ENCODE measurements around the gene NFASC.

Gene NFASC

DNA sequence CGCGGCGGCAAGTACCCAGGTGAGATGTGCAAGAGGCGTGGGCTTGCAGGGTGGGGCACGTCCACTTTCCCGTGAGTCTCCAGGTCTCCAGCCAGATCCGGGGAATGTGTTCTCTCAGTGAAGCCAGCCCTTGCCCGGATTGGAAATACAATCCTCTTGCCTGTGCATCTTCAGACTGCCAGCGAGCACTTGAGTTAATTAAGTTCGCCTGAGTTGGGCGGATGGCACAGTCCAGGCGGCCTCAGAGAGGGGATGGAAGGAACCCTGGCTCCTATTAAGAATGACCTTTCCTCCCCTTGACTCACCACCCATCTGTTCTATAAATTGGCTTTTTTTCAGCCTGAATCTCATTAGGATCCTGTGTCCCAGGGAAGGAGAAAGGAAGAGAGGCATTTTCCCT, 139.0 kb downstream of the NFASC start:
- no peak for DNase-seq (ENCODE audit: low read depth in 2 of 2)

DNA sequence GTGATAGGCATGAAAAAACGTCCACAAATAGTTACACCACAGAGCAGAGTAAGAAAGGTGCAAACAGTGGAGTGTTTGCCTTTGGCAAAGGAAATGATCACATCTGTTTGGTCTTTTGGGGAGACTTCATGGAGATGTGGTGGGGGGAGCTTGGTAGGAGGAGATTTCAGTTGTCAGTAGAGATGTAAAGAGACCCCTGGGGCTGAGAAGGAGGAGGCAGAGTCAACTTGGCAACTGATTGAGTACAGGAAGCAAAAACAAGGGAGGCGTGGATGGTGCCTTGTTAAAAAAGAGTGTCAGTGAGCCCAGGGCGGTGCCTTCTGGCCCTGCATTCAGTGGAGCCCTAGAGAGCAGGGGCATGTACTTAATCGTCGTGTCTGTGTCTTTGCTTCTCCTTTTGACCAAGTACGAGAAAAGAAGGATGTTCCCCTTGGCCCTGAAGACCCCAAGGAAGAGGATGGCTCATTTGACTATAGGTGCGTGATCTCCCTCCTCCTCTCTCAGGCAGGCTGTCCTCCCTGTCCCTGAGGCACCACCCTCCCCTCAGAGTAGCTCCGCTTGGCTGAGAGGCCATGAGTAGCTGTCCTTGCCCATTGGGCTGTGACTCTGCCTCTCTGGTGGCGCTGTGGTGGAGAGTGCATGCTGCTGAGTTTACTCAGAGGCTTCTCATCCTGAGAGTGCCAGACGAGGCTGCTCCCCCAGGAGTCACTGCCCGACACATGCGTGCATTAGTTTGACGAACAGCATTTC, 141.9 kb downstream of the NFASC start:
- no peak for DNase-seq (ENCODE audit: low read depth in 2 of 2)

DNA sequence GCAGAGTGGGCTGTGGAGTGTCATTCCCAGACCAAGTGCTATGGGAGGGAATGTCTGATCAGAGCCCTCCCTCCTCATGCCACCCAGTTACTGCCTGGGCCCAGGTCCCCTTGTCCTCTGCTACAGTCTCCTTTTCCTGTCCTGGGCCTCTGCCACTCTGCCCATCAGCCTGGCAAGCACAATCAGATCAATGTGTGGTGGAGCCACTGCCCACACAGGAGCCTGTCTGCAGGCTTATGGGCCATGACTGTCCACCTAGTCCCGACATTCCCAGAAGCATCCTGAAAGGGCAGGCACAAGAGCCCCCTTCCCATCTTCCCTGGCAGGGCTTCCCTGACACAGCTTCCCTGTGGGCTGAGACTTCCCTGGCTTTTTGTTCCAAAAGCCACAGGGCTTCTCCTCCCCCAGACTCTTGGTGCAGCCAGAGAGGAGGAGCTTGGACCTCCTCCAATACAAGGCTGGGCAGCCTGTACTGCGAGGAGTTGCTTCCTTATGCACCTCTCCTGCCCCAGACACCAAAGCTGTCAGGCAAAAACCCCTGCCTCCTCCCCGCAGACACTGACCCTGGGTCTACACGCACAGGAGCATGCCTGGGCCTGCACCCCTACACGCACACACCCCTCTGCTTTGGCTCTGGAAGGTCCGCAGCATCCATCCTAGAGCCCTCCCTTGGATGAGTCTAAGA, 143.2 kb downstream of the NFASC start:
- DNase-seq (ENCODE audit: low read depth in 2 of 2), result no peak

DNA sequence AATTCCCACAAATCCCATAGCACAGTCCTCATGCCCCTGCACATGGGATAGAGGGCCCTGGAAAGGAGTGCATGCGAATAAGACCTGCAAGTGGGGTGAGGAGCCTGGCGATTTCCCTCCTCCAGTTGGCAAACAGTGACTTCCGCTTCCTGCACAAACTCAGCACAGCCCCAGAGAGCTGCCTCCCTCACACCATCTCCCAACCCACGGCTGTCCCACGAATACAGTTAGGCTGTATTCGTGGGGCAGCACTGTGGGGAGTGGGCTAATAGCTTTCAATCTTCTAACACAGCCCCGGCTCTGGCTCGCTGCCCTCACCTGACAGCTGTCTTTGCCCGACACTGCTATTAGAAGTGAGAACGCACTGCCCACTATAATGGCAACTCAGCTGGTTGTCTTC, 144.1 kb downstream of the NFASC start:
- no peak for DNase-seq (ENCODE audit: low read depth in 2 of 2)

DNA sequence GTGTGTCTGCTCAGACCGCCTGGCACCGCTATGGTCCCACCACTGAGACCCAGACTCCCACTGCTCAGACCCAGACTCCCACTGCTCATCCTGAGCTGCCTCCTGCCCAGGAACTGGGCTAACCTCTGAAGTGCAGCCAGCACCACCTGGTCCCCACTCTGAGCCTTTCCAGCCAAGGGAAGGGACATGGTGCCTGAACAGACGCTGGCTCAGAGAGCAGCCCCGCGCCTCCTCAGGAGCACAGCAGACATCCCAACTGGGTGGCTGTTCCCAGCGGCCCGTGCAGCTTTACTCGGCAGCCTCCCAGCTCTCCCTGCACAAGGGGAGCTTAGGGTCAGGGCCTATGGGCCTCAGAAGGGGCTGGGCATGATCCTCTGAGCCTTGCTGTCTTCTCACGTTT, 144.6 kb downstream of the NFASC start:
- DNase-seq (ENCODE audit: low read depth in 2 of 2), result no peak

DNA sequence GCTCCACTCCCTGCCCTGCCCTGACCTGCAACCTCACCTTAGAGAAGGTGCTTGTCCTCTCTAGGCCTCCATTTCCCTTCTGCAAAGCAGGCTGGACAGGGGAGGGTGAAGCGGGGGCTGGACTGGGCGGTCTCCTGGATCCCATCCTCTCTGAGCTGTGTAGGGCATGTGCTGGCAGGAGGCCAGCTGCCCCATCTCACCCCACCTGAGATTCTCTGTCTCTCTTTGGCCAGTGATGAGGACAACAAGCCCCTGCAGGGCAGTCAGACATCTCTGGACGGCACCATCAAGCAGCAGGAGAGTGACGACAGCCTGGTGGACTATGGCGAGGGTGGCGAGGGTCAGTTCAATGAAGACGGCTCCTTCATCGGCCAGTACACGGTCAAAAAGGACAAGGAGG, 145.4 kb downstream of the NFASC start:
- DNase-seq (ENCODE audit: low read depth in 2 of 2), result no peak

DNA sequence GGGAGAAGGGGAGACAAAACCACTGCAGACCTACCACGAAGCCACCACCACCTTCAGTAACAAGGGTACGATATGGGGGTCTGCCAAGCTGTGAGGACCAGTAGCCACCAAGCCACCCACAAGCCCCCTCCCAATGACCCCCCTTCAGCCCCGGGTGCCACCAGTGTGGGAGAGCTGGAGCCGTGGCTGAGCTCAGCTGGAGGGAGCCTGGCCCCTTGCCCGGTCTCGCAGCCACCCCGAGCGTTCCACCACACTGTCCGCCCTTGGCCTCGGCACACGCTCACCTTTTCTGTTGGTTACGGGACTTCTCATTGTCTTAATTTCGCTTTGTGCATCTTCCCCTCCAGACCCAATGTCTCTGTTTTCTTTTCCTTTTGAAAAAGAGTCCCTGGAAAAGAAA, 145.9 kb downstream of the NFASC start:
- DNase-seq (ENCODE audit: low read depth in 2 of 2), result no peak

DNA sequence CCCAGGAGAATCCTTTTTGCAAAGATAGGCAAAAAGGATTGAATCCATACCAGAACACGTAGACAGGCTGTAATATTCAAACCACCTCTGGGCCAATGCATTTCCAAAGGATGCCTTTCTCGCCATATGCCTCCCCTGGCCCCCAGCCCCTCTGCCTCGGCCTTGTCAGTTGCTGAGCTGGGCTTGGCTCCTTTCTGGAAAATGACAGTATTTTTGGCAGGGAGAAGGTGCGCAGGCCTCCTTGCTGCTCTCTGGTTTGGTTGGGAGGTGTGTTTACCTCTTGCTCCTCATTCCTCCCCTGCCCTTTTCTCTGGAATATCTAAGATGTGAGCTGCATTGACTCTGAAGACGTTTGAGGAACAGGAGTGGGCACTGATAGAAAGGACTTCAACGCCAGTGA, 146.3 kb downstream of the NFASC start:
- no peak for DNase-seq (ENCODE audit: low read depth in 2 of 2)

DNA sequence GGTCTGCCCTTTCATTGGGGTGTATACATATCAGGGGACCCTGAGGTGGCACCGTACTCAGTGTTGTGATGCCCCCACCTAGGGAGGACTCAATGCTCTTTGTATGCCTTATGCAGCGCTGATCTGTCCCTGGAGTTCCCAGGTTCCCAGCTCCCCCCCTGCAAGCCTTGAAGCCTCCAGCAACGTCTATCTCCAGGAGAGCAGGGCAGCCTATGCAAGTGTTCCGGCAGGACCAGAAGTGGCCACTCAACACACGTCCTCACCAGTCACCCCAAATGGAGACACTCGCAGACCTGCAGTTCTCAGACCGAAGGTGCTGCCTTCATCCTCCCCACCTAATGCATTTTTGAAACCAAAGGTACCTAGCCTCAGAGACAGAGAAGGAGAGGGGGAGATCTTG, 147.1 kb downstream of the NFASC start:
- no peak for DNase-seq (ENCODE audit: low read depth in 2 of 2)

DNA sequence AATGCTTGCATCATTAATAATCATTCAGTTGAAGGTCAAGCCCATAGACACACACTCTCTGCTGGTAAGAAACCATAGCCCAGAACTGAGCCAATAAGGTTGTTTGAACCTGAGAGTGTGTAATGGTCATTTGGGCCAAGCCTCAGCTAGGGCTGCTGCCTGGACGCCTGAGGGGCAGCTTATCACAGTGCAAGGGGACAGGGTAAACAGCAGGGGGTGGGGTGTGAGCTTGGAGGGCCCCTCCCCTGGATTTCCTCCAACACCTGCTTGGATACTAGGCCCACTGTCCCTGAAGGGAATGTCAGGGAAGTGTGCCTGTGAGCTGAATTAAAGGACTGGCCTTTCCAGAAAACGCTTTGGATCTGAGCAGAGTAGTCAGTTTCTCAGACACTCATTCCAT, 147.7 kb downstream of the NFASC start:
- DNase-seq (ENCODE audit: low read depth in 2 of 2), result no peak

DNA sequence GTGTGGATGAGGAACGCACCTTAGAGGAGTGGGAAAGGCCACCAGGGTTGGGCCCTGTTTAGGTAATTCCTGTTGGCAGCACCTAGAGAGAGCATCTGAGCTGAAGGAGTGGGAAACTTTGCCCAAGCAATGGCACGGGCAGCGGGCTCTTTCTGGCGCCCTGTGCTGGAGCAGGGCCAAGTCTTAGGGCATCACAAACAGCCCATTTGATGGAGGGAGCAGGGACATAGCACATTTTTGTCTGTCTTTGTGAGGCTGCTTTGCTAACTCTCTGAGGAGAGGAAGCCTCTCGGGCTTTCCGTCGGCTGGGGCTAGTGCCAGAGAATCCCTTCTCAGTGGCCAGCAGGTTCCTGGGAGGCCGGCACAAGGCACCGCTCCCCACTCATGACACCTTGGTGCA, 149.8 kb downstream of the NFASC start:
- no peak for DNase-seq (ENCODE audit: low read depth in 2 of 2)

DNA sequence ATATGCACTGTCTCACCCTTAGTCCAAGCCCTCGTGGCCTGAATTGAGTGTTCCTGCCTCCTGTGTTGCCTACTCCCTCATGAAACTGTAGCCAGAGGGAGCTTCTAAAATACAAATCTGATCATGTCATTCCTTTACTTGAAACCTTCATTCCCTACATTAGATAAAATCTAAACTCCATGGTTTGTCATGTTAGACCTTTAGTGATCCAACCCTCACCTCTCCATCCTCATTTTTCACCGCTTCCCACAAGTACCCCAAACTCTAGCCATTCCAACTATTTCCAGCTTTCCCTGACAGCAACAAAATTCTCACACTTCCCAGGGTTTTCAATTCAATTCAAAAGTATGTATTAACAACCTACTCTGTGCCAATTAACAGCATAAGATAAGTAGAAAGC, 154.0 kb downstream of the NFASC start:
- DNase-seq (ENCODE audit: low read depth in 2 of 2), result no peak

DNA sequence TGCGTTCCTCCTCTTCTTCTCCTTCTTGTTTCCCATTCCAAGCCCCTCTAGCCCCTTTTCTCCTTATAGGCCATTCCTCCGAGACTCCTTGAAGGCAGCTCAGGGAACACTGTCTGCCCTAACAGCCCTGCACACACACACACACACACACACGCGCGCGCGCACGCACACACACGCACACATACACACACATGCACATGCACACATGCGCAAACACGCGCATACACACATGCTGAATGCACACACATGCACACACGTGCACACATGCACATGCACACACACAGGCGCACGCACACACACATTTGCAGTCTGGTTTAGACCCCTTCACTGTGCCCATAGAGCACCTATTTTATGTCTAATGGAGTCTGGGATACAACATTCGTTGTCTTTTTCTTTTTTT, 154.6 kb downstream of the NFASC start:
- no peak for DNase-seq (ENCODE audit: low read depth in 2 of 2)

DNA sequence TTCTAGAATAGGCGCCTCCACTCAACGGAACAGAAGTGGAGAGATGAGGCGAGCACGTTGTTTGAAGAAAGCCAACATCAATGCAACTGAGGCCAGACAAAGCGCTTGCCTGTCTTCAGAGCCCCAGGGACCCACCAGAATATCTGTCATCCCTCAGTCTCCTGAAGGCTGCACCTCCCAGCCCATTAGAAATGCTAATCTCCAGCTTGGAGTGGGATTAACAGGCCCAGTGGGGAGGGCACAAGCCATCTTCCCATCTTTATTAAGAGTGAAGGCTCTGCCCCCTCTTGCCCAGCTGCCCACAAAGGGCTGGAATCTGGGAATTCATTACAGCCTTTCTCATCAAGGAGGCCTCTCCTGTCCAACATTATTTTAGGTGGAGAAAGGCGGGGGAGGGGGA, 155.5 kb downstream of the NFASC start:
- DNase-seq (ENCODE audit: low read depth in 2 of 2), result no peak

DNA sequence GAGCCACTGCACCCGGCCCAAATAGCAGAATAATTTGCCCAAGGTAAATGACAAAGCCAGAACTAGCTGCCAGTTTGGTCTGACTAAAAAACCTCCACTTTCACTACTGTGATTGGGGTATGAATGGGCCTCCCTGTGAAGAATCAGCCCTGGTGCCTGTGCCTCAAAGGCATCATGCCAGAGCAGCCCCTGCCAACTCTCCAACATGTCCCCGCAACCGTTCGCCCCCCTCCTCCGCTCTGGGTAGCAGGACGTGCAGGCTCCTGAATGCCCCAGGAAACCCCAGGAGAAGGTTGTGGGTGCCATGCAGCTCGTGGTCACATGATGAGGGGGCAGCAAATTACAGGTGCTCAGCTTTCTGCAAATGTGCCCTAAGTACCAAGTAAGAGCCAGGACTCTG, 157.7 kb downstream of the NFASC start:
- no peak for DNase-seq (ENCODE audit: low read depth in 2 of 2)

DNA sequence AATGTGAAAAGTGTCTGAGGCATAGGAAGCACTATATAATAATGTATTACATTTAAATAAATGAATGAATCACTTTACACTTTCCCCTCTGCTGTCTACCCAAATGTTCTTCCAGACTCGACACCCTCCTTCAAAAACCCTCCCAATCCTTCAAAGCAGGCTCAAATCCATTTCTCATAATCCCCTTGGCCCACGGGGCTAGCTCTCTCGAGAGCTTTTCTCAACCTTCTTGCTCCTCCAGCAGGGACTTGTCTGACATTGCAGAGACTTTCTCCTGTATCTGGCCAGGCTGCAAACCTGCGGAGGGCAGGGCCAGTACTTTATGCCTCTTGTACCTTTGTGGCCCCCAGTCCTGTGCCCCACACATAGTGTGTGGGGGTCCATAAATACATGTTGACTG, 158.3 kb downstream of the NFASC start:
- no peak for DNase-seq (ENCODE audit: low read depth in 2 of 2)

DNA sequence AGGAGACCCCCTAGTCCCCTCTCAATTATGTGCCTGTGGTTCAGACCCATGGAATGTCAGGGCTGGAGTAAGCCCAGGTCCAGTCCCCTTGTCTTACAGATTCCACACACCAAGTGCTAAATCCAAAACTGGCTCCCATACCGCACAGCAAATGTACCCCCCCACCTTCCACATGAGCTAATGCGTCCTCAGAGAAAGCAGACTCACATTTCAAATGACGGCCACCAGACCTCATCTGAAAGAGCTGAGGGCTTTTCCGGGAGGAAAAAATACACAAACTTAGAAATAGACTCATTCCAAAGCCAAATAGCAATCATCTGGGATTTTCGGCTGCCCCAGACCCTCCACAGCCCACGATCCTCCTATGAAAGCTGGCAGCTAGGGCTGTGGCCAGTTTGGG, 159.6 kb downstream of the NFASC start:
- no peak for DNase-seq (ENCODE audit: low read depth in 2 of 2)

DNA sequence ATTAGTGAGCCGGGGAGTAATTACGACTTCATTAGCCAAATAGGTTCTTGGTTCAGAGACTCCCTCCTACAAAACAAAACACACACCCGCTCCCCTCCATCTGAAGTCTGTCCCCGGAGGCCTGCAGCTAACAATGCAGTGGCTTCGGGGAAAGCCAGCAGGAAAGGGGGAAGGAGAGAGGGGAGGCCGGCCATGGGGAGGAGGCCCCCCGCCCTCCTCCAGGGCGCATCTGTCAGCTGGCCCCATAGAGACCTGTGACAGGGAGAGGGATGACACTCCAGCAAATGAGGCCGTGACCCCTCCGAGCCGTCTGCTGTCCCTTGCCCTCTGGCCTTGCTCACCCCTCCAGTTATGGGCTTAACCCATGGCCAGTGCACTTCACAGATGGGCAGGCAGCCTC, 160.2 kb downstream of the NFASC start:
- no peak for DNase-seq (ENCODE audit: low read depth in 2 of 2)

DNA sequence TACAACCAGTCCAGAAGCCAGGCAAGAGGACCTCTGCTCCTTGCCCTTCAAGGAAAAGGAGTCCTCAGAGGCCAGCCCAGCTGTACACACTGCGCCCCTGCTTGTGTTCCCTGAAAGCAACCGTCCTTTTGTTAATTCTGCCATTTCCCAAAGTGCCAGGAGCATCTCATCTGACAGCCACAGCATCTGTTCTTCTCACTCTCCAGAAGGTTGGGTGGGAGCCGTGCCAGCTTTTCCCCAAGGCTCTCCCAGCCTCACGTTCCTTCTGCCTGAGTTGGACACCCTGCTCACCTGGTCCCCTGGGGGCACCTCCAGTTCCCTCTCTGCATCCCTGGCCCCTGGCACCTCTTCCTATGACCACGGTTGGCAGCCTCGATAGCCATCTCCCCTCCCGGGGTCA, 161.8 kb downstream of the NFASC start:
- DNase-seq (ENCODE audit: low read depth in 2 of 2), result no peak

DNA sequence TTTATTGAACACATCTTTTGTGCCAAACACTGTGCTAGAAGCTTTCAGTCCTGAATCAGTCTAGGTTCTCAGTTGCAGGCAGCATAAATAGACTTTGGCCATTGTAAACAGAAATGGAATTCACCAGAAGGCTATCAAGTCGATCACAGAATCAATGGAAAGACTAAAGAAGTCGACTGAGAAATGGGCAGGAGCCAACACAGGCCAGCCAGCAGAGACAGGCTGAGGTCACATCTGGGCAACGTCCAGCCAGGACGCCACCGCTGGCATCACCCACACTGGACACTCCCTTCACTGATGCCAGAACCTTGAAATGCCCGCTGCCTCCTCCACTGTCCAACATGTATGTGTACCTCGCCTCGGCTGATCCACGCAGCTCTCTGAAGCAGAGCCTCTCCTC, 166.9 kb downstream of the NFASC start:
- DNase-seq (ENCODE audit: low read depth in 2 of 2), result no peak

DNA sequence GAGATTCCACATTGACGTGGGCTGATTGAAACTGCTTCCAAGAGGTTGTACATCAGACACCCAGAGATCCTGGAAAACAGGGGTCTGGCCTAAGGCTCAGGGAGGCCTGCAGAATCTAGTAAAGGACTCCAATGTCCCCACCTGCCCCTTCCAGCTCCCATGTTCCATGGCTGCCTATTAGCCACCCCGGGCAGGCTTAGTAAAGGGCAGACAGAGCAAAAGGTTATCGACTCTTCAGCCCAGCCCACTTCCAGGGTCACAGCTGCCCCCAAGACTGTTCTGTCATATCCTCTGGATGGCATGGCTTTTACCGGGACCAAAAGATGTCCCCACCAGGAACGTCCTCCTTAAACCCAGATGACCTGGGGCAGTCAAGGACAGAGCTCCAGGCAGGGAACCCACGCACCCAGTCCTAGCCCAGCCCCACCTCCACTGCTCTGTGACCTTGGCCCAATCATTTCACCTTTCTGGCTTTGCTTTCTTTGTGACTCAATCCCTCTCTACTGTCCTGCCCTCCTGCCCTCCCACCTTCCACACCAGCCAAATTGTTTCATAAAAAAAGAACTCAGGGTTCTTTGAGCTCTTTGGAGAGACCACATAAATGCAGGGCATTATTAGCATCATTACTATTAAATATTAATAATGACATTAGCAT, 167.6 kb downstream of the NFASC start:
- DNase-seq (ENCODE audit: low read depth in 2 of 2), result no peak

DNA sequence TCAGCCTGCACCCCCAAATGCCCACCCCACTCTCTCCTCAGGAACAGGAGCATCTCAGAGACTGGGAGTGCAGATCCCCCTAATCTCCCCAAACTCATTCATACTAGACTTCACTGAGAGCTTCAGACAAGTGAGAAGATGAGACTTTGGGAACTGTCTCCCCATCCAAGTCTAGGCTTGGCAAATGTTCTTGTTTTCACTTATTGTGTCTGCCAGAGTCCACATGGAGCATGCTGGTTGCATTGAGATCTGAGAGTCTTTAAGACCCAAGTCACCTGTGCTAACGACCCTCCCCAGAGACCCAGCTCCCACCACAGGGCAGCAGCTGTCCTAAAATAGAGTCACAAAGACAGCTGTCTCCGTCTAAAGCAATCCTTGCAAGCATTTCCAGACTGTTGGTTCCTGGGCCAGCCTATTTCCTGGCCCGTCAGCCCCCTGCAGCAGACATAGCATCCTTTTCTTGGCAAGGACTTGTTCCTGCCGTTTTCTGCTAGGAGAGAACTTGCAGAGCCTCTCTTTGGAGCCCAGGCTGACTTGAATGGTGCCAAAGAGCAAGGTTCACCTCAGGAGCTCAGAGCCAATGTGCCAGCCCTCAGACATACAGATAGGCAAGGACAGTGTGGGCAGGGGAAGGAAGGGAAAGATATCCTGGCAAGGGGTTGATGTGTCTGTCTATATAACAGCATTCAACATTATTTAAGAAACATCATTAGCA, 170.5 kb downstream of the NFASC start:
- DNase-seq (ENCODE audit: low read depth in 2 of 2), result no peak

All from stimulated activated CD8-positive, alpha-beta memory T cell treated with anti-CD3 and anti-CD28 coated beads, Interleukin-2, amount 100 ng/mL, for 48 hours (primary cell).